HepG2 (cell line): ENCODE data around the gene SUPT4H1. TPM values are rescaled to one million over a fixed set of nuclear protein-coding genes. Genes with fewer than 3 reads are reported as not detected.
A peak's percentile ranks its signal among the peaks of the same experiment; 100 is the strongest.

Experiments
- ATAC-seq: fragments of 200-7000 bp; cut with Tn5 transposase; 3 replicates; pipeline ENCODE4 v1.9.1; 2020; ENCODE audit warnings: mild to moderate bottlenecking, moderate library complexity
- BruUV-seq: library from RNA; stranded (reverse); fragments of 400-500 nt; replicated peaks from 2 replicates; lab custom pipeline; 2021; lab: Mats Ljungman, UMichigan
- CTCF ChIA-PET: fragments of 300-600 bp; formaldehyde crosslinking; extraction: SDS; loops from one replicate; lab custom pipeline; 2021; ENCODE audit warnings: low total read pairs, inconsistent platforms, low intra/inter-chr PET ratio; lab: Yijun Ruan, JAX
- POLR2A ChIA-PET: fragments of 350-600 bp; sonication (Branson Sonifier 250); formaldehyde crosslinking; loops from one replicate; lab custom pipeline; 2020; ENCODE audit warnings: antibody characterized with exemption, inconsistent platforms; lab: Yijun Ruan, JAX
- DNase-seq: peaks from one replicate; pipeline ENCODE4 v3.0.0-alpha.2; 2015; ENCODE audit warnings: low spot score
- FAIRE-seq: peaks from 3 replicates; lab custom pipeline; 2011; peaks lifted over from hg19 to GRCh38; lab: Jason Lieb, UNC
- H2AFZ ChIP-seq: one replicate; pipeline ENCODE4 v1.6.1; 2011; ENCODE audit warnings: low read length, inconsistent platforms
- H3K27ac ChIP-seq: fragments of 300-600 bp; 3 replicates; pipeline ENCODE4 v1.8.0; 2011; ENCODE audit warnings: mixed run types, mild to moderate bottlenecking, mixed read lengths, low read length, inconsistent platforms; ENCODE audit not compliant: insufficient read depth; ENCODE audit errors: extremely low read length
- H3K27me3 ChIP-seq, 2 experiments: fragments of 200-600 bp in 1 of 2; 2 replicates in 1 of 2; 3 replicates in 1 of 2; pipeline versions ENCODE4 v1.6.0 to v1.8.0; 2011; ENCODE audit warnings: low read length in 2 of 2, mild to moderate bottlenecking in 2 of 2, moderate library complexity in 2 of 2, inconsistent platforms in 1 of 2; ENCODE audit not compliant: insufficient read depth in 2 of 2, control insufficient read depth in 1 of 2
- H3K36me3 ChIP-seq, 2 experiments: fragments of 200-600 bp in 1 of 2; replicated peaks in 1 of 2; 2 replicates in 1 of 2; 3 replicates in 1 of 2; pipeline versions ENCODE4 v1.5.1 to v1.8.0; 2011; ENCODE audit warnings: low read length in 2 of 2, inconsistent platforms in 1 of 2; ENCODE audit not compliant: insufficient read depth in 2 of 2, control insufficient read depth in 1 of 2
- H3K4me1 ChIP-seq: 2 replicates; pipeline ENCODE4 v1.5.1; 2012; ENCODE audit warnings: low read length, inconsistent platforms; ENCODE audit not compliant: insufficient read depth
- H3K4me2 ChIP-seq: 2 replicates; pipeline ENCODE4 v1.6.0; 2011; ENCODE audit warnings: low read depth, low read length, inconsistent platforms
- H3K4me3 ChIP-seq, 3 experiments: fragments of 200-600 bp in 1 of 3; sonication (generic), shearing (Covaris generic) in 1 of 3; replicated peaks in 1 of 3; 2 replicates each; pipeline ENCODE4 v1.5.1; 2011 to 2016; ENCODE audit warnings: low read length in 3 of 3, inconsistent platforms in 2 of 3, low read depth in 2 of 3, mild to moderate bottlenecking in 2 of 3, control low read depth in 1 of 3, mixed read lengths in 1 of 3; ENCODE audit not compliant: insufficient read depth in 1 of 3
- H3K79me2 ChIP-seq: one replicate; pipeline ENCODE4 v1.6.1; 2011; ENCODE audit warnings: low read length, inconsistent platforms; ENCODE audit not compliant: insufficient read depth
- H3K9ac ChIP-seq: 2 replicates; pipeline ENCODE4 v1.6.0; 2011; ENCODE audit warnings: mild to moderate bottlenecking, low read depth, low read length, inconsistent platforms; ENCODE audit not compliant: insufficient read depth
- H3K9me3 ChIP-seq: 2 replicates; pipeline ENCODE4 v1.5.1; 2012; ENCODE audit warnings: mild to moderate bottlenecking, low read length
- H4K20me1 ChIP-seq: 2 replicates; pipeline ENCODE4 v1.6.0; 2011; ENCODE audit warnings: inconsistent platforms, mild to moderate bottlenecking, low read length, moderate library complexity; ENCODE audit not compliant: insufficient read depth
- ARHGAP35 ChIP-seq: sonication (generic); formaldehyde crosslinking; IDR thresholded peaks from 2 replicates; pipeline ENCODE4 v1.9.0; 2022; ENCODE audit warnings: mild to moderate bottlenecking, inconsistent platforms, moderate library complexity, missing genetic modification reagents, borderline replicate concordance
- CENPBD1 ChIP-seq: sonication (generic); formaldehyde crosslinking; IDR thresholded peaks from 2 replicates; pipeline ENCODE4 v1.8.0; 2022; ENCODE audit warnings: missing genetic modification reagents, low read depth, mild to moderate bottlenecking, borderline replicate concordance
- KLF15 ChIP-seq: sonication (generic); formaldehyde crosslinking; IDR thresholded peaks from 2 replicates; pipeline ENCODE4 v1.8.1; 2023; ENCODE audit warnings: borderline replicate concordance, mild to moderate bottlenecking, inconsistent platforms, missing genetic modification reagents, mixed read lengths
- NFATC3 ChIP-seq: sonication (generic); formaldehyde crosslinking; IDR thresholded peaks from 2 replicates; pipeline ENCODE4 v1.5.1; 2020; ENCODE audit warnings: mild to moderate bottlenecking, missing genetic modification reagents
- SMAD9 ChIP-seq: sonication (generic); formaldehyde crosslinking; IDR thresholded peaks from 2 replicates; pipeline ENCODE4 v1.5.1; 2020; ENCODE audit warnings: mild to moderate bottlenecking, missing genetic modification reagents
- ZBTB38 ChIP-seq: sonication (generic); formaldehyde crosslinking; IDR thresholded peaks from 2 replicates; pipeline ENCODE4 v1.5.1; 2020; ENCODE audit warnings: mild to moderate bottlenecking, missing genetic modification reagents
- ZMAT3 ChIP-seq: sonication (generic); formaldehyde crosslinking; conservative IDR thresholded peaks from 2 replicates; pipeline ENCODE4 v1.7.0; 2021; ENCODE audit warnings: missing genetic modification reagents
- ZNF17 ChIP-seq: sonication (generic); formaldehyde crosslinking; IDR thresholded peaks from 2 replicates; pipeline ENCODE4 v1.5.0; 2020; ENCODE audit warnings: mild to moderate bottlenecking, missing genetic modification reagents
- ZNF3 ChIP-seq: IDR thresholded peaks from 2 replicates; pipeline ENCODE4 v1.7.0; 2017; ENCODE audit warnings: inconsistent platforms
- ZNF501 ChIP-seq: sonication (generic); formaldehyde crosslinking; IDR thresholded peaks from 2 replicates; pipeline ENCODE4 v1.5.1; 2020; ENCODE audit warnings: mild to moderate bottlenecking, moderate library complexity, missing genetic modification reagents
- ZNF530 ChIP-seq: sonication (generic); formaldehyde crosslinking; IDR thresholded peaks from 2 replicates; pipeline ENCODE4 v1.5.0; 2020; ENCODE audit warnings: low read depth, mild to moderate bottlenecking, missing genetic modification reagents
- WGBS: methylation state at CpG from one replicate; pipeline ENCODE4 v1.1.6; 2017; ENCODE audit warnings: low lambda C conversion rate; 5-methylcytosine and 5-hydroxymethylcytosine counted together
- in situ Hi-C: cut with HindIII; loops from 2 replicates; pipeline ENCODE4 v1.10.0; 2017; ENCODE audit warnings: low pct_unique_long_range_greater_than_20kb; ENCODE audit not compliant: extremely low pct_ligation_motif_present
- intact Hi-C: fragments of 100-400 bp; cut with micrococcal nuclease; formaldehyde crosslinking; loops from one replicate; pipeline ENCODE4 v1.10.0; 2022; ENCODE audit not compliant: unreplicated experiment
- polyA plus RNA-seq, 8 experiments: library from polyadenylated mRNA; depleted of rRNA in 3 of 8; stranded (reverse) in 7 of 8; unstranded in 1 of 8; fragments of >200 nt; fragmentation: Illumina TruSeq in 4 of 8; extraction: Trizol in 4 of 8; gene quantifications; 2 replicates each; pipeline versions ENCODE4 v1.2.1 to v1.2.3, GENCODE V29; 2011 to 2016; ENCODE audit warnings: low read depth in 4 of 8, missing spikeins in 1 of 8, mixed read lengths in 1 of 8; ENCODE audit not compliant: insufficient read depth in 1 of 8
- total RNA-seq, 5 experiments: library from RNA; depleted of rRNA; stranded (reverse); fragments of >200 nt; fragmentation: Illumina TruSeq; extraction: Trizol; gene quantifications; 2 replicates each; pipeline ENCODE4 v1.2.3, GENCODE V29; 2016; ENCODE audit warnings: low read depth in 1 of 5
- TF ChIP-seq, protein P1 (sequence below): sonication (generic); formaldehyde crosslinking; IDR thresholded peaks from 2 replicates; pipeline ENCODE4 v1.4.0; 2020; ENCODE audit warnings: missing genetic modification reagents
- TF ChIP-seq, protein P2 (sequence below): sonication (generic); formaldehyde crosslinking; IDR thresholded peaks from 2 replicates; pipeline ENCODE4 v1.9.0; 2022; ENCODE audit warnings: missing genetic modification reagents, mild to moderate bottlenecking, borderline replicate concordance

The SUPT4H1 gene
- total and polyA plus RNA-seq, 2 of the 13 experiments (the other 11 are each of a cell fraction or from before 2014, with no cell fraction given), result 155 to 244 TPM

GRCh38 chr17:58370309-58370708, 18.3 kb upstream of the SUPT4H1 start:
- BruUV-seq, result TSS peak; percentile 73
- in situ Hi-C loops (no loop called here), intact Hi-C loops (no loop called here)
- Histone ChIP-seq H2AFZ (no peak overlapping the region), H3K36me3 (peaks cover 40 to 68% of the 10 kb centered on the region in 2 experiments), H3K9me3 (no peaks in the 10 kb centered on the region), H3K27me3 (no peaks in the 10 kb centered on the region), H3K4me3 (no peak overlapping the region), H3K9ac (peak overlapping the region; percentile 36)
- ATAC-seq, result no peak
- ChIA-PET POLR2A (interaction anchor here (0.9 to 12.9 kb wide), 15 partner anchors 10 to 509 kb away, joined by 3 to 458 read pairs (median 6); partner anchors contain the start of genes RNF43 and SUPT4H1), CTCF (no interaction called here)
- TF ChIP-seq ZNF17 (CRISPR knock-in tag) (0 out of 2 replicates have a peak, but pooled peaks have one; percentile 56), ZMAT3 (0 out of 2 replicates have a peak, but pooled peaks have one; percentile 18), SMAD9 (CRISPR knock-in tag) (no peak), ZNF3 (CRISPR knock-in tag) (no peak), ZNF501 (peak; percentile 2; the same call in 1 of the 2 replicates), ZBTB38 (CRISPR knock-in tag) (0 out of 2 replicates have a peak, but pooled peaks have one; percentile 13)
- TF ChIP-seq, all 625 proteins: peak for 4
- Histone ChIP-seq H3K27ac (peak overlapping the region; percentile 92), H3K4me1 (peaks cover 97% of the 10 kb centered on the region), H4K20me1 (no peaks in the 10 kb centered on the region), H3K79me2 (peaks cover 87% of the 10 kb centered on the region), H3K4me2 (peak overlapping the region; percentile 26; the same call in 1 of the 2 replicates)
- FAIRE-seq, result no peak
- no peak for DNase-seq
- WGBS, result 88% methylated on average over 5 of the region's 5 CpGs

- Histone ChIP-seq H3K36me3 (peaks cover 39 to 62% of the 10 kb centered on the region in 2 experiments), H4K20me1 (no peaks in the 10 kb centered on the region), H3K4me1 (peaks cover 97% of the 10 kb centered on the region), H3K79me2 (peaks cover 87% of the 10 kb centered on the region), H3K4me2 (peak overlapping the region; percentile 80), H3K9me3 (no peaks in the 10 kb centered on the region), H3K27ac (peak overlapping the region; percentile 92), H3K27me3 (no peaks in the 10 kb centered on the region), H2AFZ (no peak overlapping the region), H3K9ac (peak overlapping the region; percentile 79), H3K4me3 (peak overlapping the region in 2 of 3 experiments; percentile 1 to 47; a peak in 3 of 6 replicates)
- TSS peak; percentile 47 for BruUV-seq
- peak; percentile 90 for FAIRE-seq
- POLR2A ChIA-PET, result interaction anchor here (0.6 to 12.9 kb wide), 17 partner anchors 10 to 1456 kb away, joined by 3 to 458 read pairs (median 6); partner anchors contain the start of genes MTMR4, RNF43, SUPT4H1 and TRIM25
- intact Hi-C loops (loop anchor here (1.0 kb wide), 4 partner anchors 12 to 48 kb away; partner anchors contain the start of genes RNF43 and SUPT4H1), in situ Hi-C loops (no loop called here)
- CTCF ChIA-PET, result no interaction called here
- peak; percentile 93 for ATAC-seq
- WGBS, result 15% methylated on average over 5 of the region's 5 CpGs
- peak; percentile 97 for DNase-seq
- 0 out of 2 replicates have a peak, but pooled peaks have one; percentile 57 for TF ChIP-seq ARHGAP35 (CRISPR knock-in tag)
- TF ChIP-seq, protein P1, sequence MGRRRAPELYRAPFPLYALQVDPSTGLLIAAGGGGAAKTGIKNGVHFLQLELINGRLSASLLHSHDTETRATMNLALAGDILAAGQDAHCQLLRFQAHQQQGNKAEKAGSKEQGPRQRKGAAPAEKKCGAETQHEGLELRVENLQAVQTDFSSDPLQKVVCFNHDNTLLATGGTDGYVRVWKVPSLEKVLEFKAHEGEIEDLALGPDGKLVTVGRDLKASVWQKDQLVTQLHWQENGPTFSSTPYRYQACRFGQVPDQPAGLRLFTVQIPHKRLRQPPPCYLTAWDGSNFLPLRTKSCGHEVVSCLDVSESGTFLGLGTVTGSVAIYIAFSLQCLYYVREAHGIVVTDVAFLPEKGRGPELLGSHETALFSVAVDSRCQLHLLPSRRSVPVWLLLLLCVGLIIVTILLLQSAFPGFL (CRISPR knock-in tag), result no peak
- TF ChIP-seq, protein P2, sequence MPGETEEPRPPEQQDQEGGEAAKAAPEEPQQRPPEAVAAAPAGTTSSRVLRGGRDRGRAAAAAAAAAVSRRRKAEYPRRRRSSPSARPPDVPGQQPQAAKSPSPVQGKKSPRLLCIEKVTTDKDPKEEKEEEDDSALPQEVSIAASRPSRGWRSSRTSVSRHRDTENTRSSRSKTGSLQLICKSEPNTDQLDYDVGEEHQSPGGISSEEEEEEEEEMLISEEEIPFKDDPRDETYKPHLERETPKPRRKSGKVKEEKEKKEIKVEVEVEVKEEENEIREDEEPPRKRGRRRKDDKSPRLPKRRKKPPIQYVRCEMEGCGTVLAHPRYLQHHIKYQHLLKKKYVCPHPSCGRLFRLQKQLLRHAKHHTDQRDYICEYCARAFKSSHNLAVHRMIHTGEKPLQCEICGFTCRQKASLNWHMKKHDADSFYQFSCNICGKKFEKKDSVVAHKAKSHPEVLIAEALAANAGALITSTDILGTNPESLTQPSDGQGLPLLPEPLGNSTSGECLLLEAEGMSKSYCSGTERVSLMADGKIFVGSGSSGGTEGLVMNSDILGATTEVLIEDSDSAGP (CRISPR knock-in tag), result no peak
- no peak for TF ChIP-seq CENPBD1
- no peak for TF ChIP-seq KLF15 (CRISPR knock-in tag)
- no peak for TF ChIP-seq NFATC3 (CRISPR knock-in tag)
- no peak for TF ChIP-seq ZNF530 (CRISPR knock-in tag)
Measured at GRCh38 chr17:58369214-58370031, 17.4 kb upstream of the SUPT4H1 start.
